ENCODE measurements around the gene NXPH2. TPM values are rescaled to one million over a fixed set of nuclear protein-coding genes. Genes with fewer than 3 reads are reported as not detected.

NXPH2 gene
- total and polyA plus RNA-seq, 2 donors (not counting 3 experiments of a cell fraction or from before 2014, with no cell fraction given) = not detected

DNA sequence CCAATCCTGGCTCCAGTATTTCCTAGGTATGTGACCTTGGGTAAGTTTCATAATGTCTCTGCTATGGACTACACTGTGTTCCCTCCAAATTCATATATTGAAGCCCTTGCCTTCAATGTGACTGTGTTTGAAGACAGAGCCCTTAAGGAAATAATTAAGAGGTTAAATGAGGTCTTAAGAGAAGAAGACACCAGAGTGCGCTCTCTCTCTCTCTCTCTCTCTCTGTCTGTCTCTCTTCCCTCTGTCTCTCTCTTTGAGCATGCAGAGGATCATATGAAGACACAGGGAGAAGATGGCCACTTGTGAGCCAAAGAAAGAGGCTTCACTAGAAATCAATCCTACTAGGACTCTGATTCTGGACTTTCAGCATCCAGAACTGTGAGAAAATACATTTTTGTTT lies 52.2 kb downstream of the NXPH2 start:
- Histone ChIP-seq H3K36me3 (ENCODE audit: control insufficient read depth in 2 of 2, extremely low read depth in 1 of 2, insufficient read depth in 2 of 2, low read length in 2 of 2) (no peaks in the 10 kb centered on the region), H3K9ac (replicated peaks; ENCODE audit: extremely low read depth, insufficient read depth, low read length) (no peak overlapping the region), H3K4me3 (replicated peaks in 1 of 3; ENCODE audit: insufficient read depth in 1 of 3, low read depth in 1 of 3, low read length in 3 of 3) (no peak overlapping the region), H4K20me1 (replicated peaks; ENCODE audit: control insufficient read depth, extremely low read depth, insufficient read depth, low read length) (no peaks in the 10 kb centered on the region), H3K27ac (ENCODE audit: insufficient read depth, low read depth, low read length) (no peak overlapping the region), H2AFZ (ENCODE audit: low read depth, low read length) (no peak overlapping the region), H3K9me3 (replicated peaks; ENCODE audit: control insufficient read depth, insufficient read depth, low read length) (no peaks in the 10 kb centered on the region), H3K9me1 (replicated peaks; ENCODE audit: control insufficient read depth, extremely low read depth, insufficient read depth, low read length) (no peaks in the 10 kb centered on the region), H3K4me1 (ENCODE audit: control insufficient read depth, extremely low read depth, insufficient read depth, low read length) (no peaks in the 10 kb centered on the region), H3K4me2 (ENCODE audit: insufficient read depth, low read length) (no peak overlapping the region), H3K27me3 (ENCODE audit: control insufficient read depth in 2 of 2, insufficient read depth in 2 of 2, low read length in 2 of 2) (no peaks in the 10 kb centered on the region), H3K79me2 (ENCODE audit: control insufficient read depth, insufficient read depth, low read length) (no peaks in the 10 kb centered on the region)
- TF ChIP-seq, protein P1, sequence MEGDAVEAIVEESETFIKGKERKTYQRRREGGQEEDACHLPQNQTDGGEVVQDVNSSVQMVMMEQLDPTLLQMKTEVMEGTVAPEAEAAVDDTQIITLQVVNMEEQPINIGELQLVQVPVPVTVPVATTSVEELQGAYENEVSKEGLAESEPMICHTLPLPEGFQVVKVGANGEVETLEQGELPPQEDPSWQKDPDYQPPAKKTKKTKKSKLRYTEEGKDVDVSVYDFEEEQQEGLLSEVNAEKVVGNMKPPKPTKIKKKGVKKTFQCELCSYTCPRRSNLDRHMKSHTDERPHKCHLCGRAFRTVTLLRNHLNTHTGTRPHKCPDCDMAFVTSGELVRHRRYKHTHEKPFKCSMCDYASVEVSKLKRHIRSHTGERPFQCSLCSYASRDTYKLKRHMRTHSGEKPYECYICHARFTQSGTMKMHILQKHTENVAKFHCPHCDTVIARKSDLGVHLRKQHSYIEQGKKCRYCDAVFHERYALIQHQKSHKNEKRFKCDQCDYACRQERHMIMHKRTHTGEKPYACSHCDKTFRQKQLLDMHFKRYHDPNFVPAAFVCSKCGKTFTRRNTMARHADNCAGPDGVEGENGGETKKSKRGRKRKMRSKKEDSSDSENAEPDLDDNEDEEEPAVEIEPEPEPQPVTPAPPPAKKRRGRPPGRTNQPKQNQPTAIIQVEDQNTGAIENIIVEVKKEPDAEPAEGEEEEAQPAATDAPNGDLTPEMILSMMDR (IDR thresholded peaks at IDR 0.05; ENCODE audit: extremely low read depth in 1 of 2, insufficient read depth in 1 of 2, low read depth in 1 of 2, low read length in 2 of 2) = no peak
- TF ChIP-seq, protein P2, sequence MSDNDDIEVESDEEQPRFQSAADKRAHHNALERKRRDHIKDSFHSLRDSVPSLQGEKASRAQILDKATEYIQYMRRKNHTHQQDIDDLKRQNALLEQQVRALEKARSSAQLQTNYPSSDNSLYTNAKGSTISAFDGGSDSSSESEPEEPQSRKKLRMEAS (IDR thresholded peaks at IDR 0.05; ENCODE audit: insufficient read depth, insufficient read length) = no peak
- TF ChIP-seq JUN (IDR thresholded peaks at IDR 0.05; ENCODE audit: borderline replicate concordance, insufficient read depth, insufficient read length, low read depth) (no peak), GATA2 (IDR thresholded peaks at IDR 0.05; ENCODE audit: insufficient read depth, insufficient read length, low read depth, low read length) (no peak), POLR2A (IDR thresholded peaks at IDR 0.05; ENCODE audit: low read depth, low read length) (no peak), POLR2AphosphoS5 (IDR thresholded peaks at IDR 0.05; ENCODE audit: insufficient read depth, low read depth, low read length) (no peak), MYC (IDR thresholded peaks at IDR 0.05; ENCODE audit: low read depth, low read length) (no peak), EZH2 (IDR thresholded peaks at IDR 0.05; ENCODE audit: borderline replicate concordance, low read depth, low read length, severe bottlenecking) (no peak), FOS (IDR thresholded peaks at IDR 0.05; ENCODE audit: borderline replicate concordance, insufficient read depth, low read length) (no peak)
- BruUV-seq (replicated peaks) = no TSS peak
- FAIRE-seq (no peak), DNase-seq (ENCODE audit: low read depth, low spot score) (no peak)
- ChIA-PET CTCF (no interaction called here), POLR2A (no interaction called here)
- dilution Hi-C loops (cut with MboI; ENCODE audit: extremely low pct_ligation_motif_present, low sequenced_read_pairs) (no loop called here), intact Hi-C loops (cut with micrococcal nuclease) (no loop called here)

Measured in endothelial cell of umbilical vein (primary cell).